WERI-Rb-1 (cell line): ENCODE results near the gene PKMYT1.
"Not testable (repeated sequence)": the region's sequence is repeated elsewhere in the genome, so short reads cannot be mapped to it uniquely, and the experiment has no call there.

Experiments
- DNase-seq: peaks from one replicate; pipeline ENCODE4 v3.0.0-alpha.2; 2020
- H3K27ac ChIP-seq: fragments of 250-450 bp; sonication (Bioruptor Pico); 2 replicates; pipeline ENCODE4 v1.5.1; 2020; ENCODE audit warnings: mild to moderate bottlenecking, moderate library complexity
- H3K27me3 ChIP-seq: fragments of 250-450 bp; sonication (Bioruptor Pico); 2 replicates; pipeline ENCODE4 v1.5.1; 2021; ENCODE audit warnings: mild to moderate bottlenecking, low read depth, moderate library complexity; ENCODE audit not compliant: insufficient read depth, severe bottlenecking
- H3K36me3 ChIP-seq: fragments of 250-450 bp; sonication (Bioruptor Pico); 2 replicates; pipeline ENCODE4 v1.5.1; 2020; ENCODE audit warnings: mild to moderate bottlenecking, moderate library complexity
- H3K4me3 ChIP-seq: 2 replicates; pipeline ENCODE4 v1.5.1; 2011; ENCODE audit warnings: low read depth, mild to moderate bottlenecking, control low read depth, low read length
- H3K9me3 ChIP-seq: fragments of 250-450 bp; sonication (Bioruptor Pico); 2 replicates; pipeline ENCODE4 v1.5.1; 2021; ENCODE audit warnings: mild to moderate bottlenecking, moderate library complexity; ENCODE audit not compliant: severe bottlenecking
- TF ChIP-seq, protein P1 (sequence below): IDR thresholded peaks from 2 replicates; pipeline ENCODE4 v1.5.1; 2011; ENCODE audit warnings: low read depth, mild to moderate bottlenecking, control low read depth, inconsistent platforms, low read length

Gene PKMYT1

DNA sequence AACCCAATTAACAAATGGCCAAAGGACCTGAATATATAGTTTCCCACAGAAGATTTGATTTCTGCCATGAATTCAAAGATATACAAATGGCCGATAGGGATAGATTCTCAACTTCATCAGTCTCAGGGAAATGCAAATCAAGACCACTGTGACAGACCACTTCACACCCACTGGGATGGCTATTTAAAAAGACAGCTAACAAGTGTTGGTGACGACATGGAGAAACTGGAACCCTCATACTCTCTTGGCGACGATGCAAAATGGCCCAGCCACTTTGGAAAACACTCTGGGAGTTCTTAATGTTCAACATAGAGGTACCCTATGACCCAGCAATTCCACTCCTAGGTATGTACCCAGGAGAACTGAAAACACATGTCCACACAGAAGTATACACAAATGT lies 33.6 kb downstream of the PKMYT1 start:
- H3K9me3 ChIP-seq, result no peaks in the 10 kb centered on the region
- no peaks in the 10 kb centered on the region for H3K27me3 ChIP-seq
- TF ChIP-seq, protein P1, sequence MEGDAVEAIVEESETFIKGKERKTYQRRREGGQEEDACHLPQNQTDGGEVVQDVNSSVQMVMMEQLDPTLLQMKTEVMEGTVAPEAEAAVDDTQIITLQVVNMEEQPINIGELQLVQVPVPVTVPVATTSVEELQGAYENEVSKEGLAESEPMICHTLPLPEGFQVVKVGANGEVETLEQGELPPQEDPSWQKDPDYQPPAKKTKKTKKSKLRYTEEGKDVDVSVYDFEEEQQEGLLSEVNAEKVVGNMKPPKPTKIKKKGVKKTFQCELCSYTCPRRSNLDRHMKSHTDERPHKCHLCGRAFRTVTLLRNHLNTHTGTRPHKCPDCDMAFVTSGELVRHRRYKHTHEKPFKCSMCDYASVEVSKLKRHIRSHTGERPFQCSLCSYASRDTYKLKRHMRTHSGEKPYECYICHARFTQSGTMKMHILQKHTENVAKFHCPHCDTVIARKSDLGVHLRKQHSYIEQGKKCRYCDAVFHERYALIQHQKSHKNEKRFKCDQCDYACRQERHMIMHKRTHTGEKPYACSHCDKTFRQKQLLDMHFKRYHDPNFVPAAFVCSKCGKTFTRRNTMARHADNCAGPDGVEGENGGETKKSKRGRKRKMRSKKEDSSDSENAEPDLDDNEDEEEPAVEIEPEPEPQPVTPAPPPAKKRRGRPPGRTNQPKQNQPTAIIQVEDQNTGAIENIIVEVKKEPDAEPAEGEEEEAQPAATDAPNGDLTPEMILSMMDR, result no peak
- H3K36me3 ChIP-seq, result peaks cover 29% of the 10 kb centered on the region
- no peak for DNase-seq
- no peak overlapping the region for H3K4me3 ChIP-seq
- H3K27ac ChIP-seq, result no peak overlapping the region

DNA sequence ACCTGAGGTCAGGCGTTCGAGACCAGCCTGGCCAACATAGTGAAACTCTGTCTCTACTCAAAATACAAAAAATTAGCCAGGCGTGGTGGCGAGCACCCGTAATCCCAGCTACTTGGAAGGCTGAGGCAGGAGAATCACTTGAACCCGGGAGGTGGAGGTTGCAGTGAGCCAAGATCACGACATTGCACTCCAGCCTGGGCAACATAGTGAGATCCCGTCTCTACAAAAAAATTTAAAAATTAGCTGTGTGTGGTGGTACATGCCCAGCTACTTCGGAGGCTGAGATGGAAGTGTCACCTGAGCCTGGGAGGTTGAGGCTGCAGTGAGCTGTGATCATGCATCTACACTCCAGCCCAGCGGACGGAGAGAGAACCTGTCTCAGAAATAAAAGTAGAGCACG lies 36.5 kb downstream of the PKMYT1 start:
- H3K36me3 ChIP-seq, result peaks cover 51% of the 10 kb centered on the region
- not testable (repeated sequence) for H3K4me3 ChIP-seq, H3K9me3 ChIP-seq, H3K27ac ChIP-seq, H3K27me3 ChIP-seq, DNase-seq

DNA sequence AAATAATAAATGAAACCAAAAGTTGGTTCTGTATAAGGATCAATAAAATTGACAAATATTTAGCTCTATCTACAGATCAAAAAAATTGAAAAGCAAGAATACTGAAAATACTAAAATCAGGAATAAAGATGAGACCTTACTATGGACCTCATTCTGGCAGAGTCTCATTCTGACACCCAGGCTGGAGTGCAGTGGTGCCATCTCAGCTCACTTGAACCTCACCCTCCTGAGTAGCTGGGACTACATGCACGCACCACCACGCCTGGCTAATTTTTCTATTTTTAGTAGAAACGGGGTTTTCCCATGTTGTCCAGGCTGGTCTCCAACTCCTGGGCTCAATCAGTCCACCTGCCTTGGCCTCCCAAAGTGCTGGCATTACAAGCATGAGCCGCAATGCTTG lies 38.2 kb downstream of the PKMYT1 start:
- no peak for DNase-seq
- no peaks in the 10 kb centered on the region for H3K27me3 ChIP-seq
- H3K9me3 ChIP-seq, result no peaks in the 10 kb centered on the region
- H3K36me3 ChIP-seq, result peaks cover 56% of the 10 kb centered on the region
- no peak overlapping the region for H3K27ac ChIP-seq
- TF ChIP-seq, protein P1, result no peak
- H3K4me3 ChIP-seq, result no peak overlapping the region

DNA sequence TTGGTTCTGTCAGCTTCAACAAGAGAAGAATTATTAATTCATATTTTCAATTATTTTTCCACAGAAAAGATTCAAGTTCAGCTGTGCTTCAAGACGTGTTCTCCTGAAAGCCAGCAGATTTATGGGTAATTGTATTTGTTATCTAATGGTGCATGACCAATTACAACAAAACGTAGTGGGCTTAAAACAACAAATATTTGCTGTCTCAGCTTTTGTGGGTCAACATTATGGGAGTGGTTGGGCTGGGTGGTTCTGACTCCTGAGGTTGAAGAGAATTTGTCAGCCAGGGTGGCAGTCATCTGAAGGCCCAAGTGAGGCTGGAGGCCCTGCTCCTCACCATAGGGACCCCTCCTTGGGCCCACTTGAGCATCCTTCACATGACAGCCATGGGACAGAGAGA lies 40.3 kb downstream of the PKMYT1 start:
- TF ChIP-seq, protein P1, result no peak
- Histone ChIP-seq H3K27ac (no peak overlapping the region), H3K9me3 (no peaks in the 10 kb centered on the region), H3K27me3 (no peaks in the 10 kb centered on the region), H3K4me3 (no peak overlapping the region), H3K36me3 (peaks cover 53% of the 10 kb centered on the region)
- no peak for DNase-seq

DNA sequence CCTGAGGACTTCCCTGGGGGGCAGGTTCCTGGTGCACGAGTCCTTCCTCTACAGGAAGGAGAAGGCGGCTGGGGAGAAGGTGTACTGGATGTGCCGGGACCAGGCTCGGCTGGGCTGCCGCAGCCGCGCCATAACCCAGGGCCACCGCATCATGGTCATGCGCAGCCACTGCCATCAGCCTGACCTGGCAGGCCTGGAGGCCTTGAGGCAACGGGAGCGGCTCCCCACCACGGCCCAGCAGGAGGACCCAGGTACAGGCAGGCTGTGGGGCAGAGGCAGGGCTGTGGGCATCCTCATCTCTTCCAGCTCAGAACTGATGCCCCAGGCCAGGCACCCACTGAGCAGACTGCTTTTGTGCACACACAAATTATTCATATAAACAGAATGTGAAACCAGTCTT lies 42.0 kb downstream of the PKMYT1 start:
- TF ChIP-seq, protein P1, result no peak
- H3K36me3 ChIP-seq, result peaks cover 52% of the 10 kb centered on the region
- H3K27ac ChIP-seq, result no peak overlapping the region
- no peak for DNase-seq
- H3K4me3 ChIP-seq, result no peak overlapping the region
- no peaks in the 10 kb centered on the region for H3K9me3 ChIP-seq
- no peaks in the 10 kb centered on the region for H3K27me3 ChIP-seq

DNA sequence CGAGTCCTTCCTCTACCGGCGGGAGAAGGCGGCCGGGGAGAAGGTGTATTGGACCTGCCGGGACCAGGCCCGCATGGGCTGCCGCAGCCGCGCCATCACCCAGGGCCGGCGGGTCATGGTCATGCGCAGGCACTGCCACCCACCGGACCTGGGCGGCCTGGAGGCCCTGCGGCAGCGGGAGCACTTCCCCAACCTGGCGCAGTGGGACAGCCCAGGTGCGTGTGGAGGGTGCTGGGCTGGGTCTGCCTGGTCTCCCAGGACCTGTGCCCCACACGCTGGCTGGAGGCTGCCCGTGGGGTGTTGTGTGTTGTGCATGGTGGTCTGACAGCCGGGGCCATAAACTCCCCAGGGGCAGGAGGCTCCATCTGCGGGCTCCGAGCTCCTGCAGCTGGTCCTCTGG lies 43.1 kb downstream of the PKMYT1 start:
- Histone ChIP-seq H3K9me3 (no peaks in the 10 kb centered on the region), H3K27ac (no peak overlapping the region), H3K36me3 (peaks cover 46% of the 10 kb centered on the region), H3K4me3 (no peak overlapping the region), H3K27me3 (no peaks in the 10 kb centered on the region)
- no peak for DNase-seq
- TF ChIP-seq, protein P1, result no peak
